Stomach (tissue), 9 donors: Measurements from ENCODE around the gene SPATS2. TPM values are rescaled to one million over a fixed set of nuclear protein-coding genes. Genes with fewer than 3 reads are reported as not detected.

ENCODE experiments used
- DNase-seq, 2 donors: peaks; one replicate each; pipeline versions ENCODE4 v3.0.0 to v3.0.0-alpha.2; 2013 to 2019
- H3K27ac ChIP-seq, 5 donors: fragments of 200-600 bp in 4 of 5; sonication (generic) in 4 of 5; one replicate each; pipeline ENCODE4 v1.5.1; 2013 to 2019; ENCODE audit warnings: mild to moderate bottlenecking in 1 of 5, moderate library complexity in 1 of 5
- H3K27me3 ChIP-seq, 3 donors: fragments of 200-600 bp; sonication (generic); one replicate each; pipeline ENCODE4 v1.5.1; 2017 to 2019; ENCODE audit warnings: mixed run types in 1 of 3
- H3K36me3 ChIP-seq, 4 donors: fragments of 200-600 bp; sonication (generic); 1 replicate in 3 of 4; 2 replicates in 1 of 4; pipeline ENCODE4 v1.5.1; 2016 to 2019
- H3K4me1 ChIP-seq, 4 donors: fragments of 200-600 bp; sonication (generic); one replicate each; pipeline ENCODE4 v1.5.1; 2016 to 2019
- H3K4me3 ChIP-seq, 4 donors: fragments of 200-600 bp; sonication (generic) in 3 of 4; one replicate each; pipeline ENCODE4 v1.5.1; 2016 to 2019; ENCODE audit warnings: mild to moderate bottlenecking in 1 of 4
- H3K9me3 ChIP-seq, 4 donors: fragments of 200-600 bp; sonication (generic); one replicate each; pipeline ENCODE4 v1.5.1; 2016 to 2019
- CTCF ChIP-seq, 7 experiments: fragments of 450-650 bp in 4 of 7; fragments of 200-600 bp in 3 of 7; sonication (generic) in 3 of 7; IDR thresholded peaks; one replicate each; pipeline ENCODE4 v1.5.1; 2016 to 2019; ENCODE audit warnings: antibody characterized with exemption in 7 of 7, control low read depth in 2 of 7, mild to moderate bottlenecking in 1 of 7
- EP300 ChIP-seq: sonication (generic); formaldehyde crosslinking; IDR thresholded peaks from one replicate; pipeline ENCODE4 v1.6.1; 2017; ENCODE audit warnings: antibody characterized with exemption
- POLR2A ChIP-seq, 4 donors: fragments of 450-650 bp; IDR thresholded peaks; one replicate each; pipeline ENCODE4 v1.6.1; 2016; ENCODE audit warnings: antibody characterized with exemption in 4 of 4, control low read depth in 2 of 4, mild to moderate bottlenecking in 1 of 4, moderate library complexity in 1 of 4
- POLR2AphosphoS5 ChIP-seq, 3 donors: sonication (generic); formaldehyde crosslinking; IDR thresholded peaks; one replicate each; pipeline ENCODE4 v1.6.1; 2016; ENCODE audit warnings: antibody characterized with exemption in 3 of 3
- WGBS, 5 donors: extraction: QIAGEN DNeasy Blood & Tissue Kit in 3 of 5; methylation state at CpG; one replicate each; pipeline versions ENCODE4 v1.1.5 to v1.1.7; 2013 to 2018; 5-methylcytosine and 5-hydroxymethylcytosine counted together
- intact Hi-C: fragments of 100-400 bp; cut with DNase I; formaldehyde crosslinking; loops from one replicate; pipeline ENCODE4 v1.15.1; 2023; ENCODE audit warnings: low total_unique reads
- polyA plus RNA-seq, 3 donors: library from polyadenylated mRNA; stranded (reverse); fragments of 200-250 nt; gene quantifications; one replicate each; pipeline ENCODE4 v1.2.3, GENCODE V29; 2013
- total RNA-seq, 5 donors: library from RNA; depleted of rRNA; stranded (reverse); fragments of >200 nt; gene quantifications; one replicate each; pipeline versions ENCODE4 v1.1.0 to v1.2.3, GENCODE V29; 2014 to 2016
- donor health status: healthy with polysubstance abuse.
- donor health status: Bipolar disorder and iron deficiency.
- donor health status: healthy.

The SPATS2 gene
- total and polyA plus RNA-seq, 8 donors: 8.0 to 194 (median 17.8) TPM

- intact Hi-C loops: no loop called here
- WGBS, 5 donors: 36 to 75% (median 44%) methylated on average over 3 of the region's 3 CpGs
- peak overlapping the region in 1 of 5 donors; percentile 1 for H3K27ac ChIP-seq
These were observed 84.4 kb downstream of the SPATS2 start for GRCh38 chr12:49451468-49452259.

GRCh38 chr12:49455501-49455900 lies 88.2 kb downstream of the SPATS2 start:
- no peaks in the 10 kb centered on the region for H3K9me3 ChIP-seq
- DNase-seq: no peak

More at GRCh38 chr12:49451468-49452259, 84.4 kb downstream of the SPATS2 start:
- no peak overlapping the region for H3K4me3 ChIP-seq
- DNase-seq: no peak
- no peaks in the 10 kb centered on the region for H3K9me3 ChIP-seq
- peaks cover 0 to 11% (median 5%) of the 10 kb centered on the region in 4 donors for H3K4me1 ChIP-seq
- H3K27me3 ChIP-seq: no peaks in the 10 kb centered on the region
- H3K36me3 ChIP-seq: peaks cover 0 to 5% (median 0%) of the 10 kb centered on the region in 4 donors
- TF ChIP-seq EP300 (no peak), CTCF (IDR thresholded peaks at IDR 0.05) (no peak), POLR2AphosphoS5 (IDR thresholded peaks at IDR 0.05) (no peak), POLR2A (IDR thresholded peaks at IDR 0.05) (no peak)

GRCh38 chr12:49456131-49456679 lies 88.9 kb downstream of the SPATS2 start:
- Histone ChIP-seq H3K4me1 (peaks cover 3 to 21% (median 15%) of the 10 kb centered on the region in 4 donors), H3K36me3 (no peaks in the 10 kb centered on the region), H3K27me3 (no peaks in the 10 kb centered on the region), H3K9me3 (no peaks in the 10 kb centered on the region), H3K27ac (peak overlapping the region in 1 of 5 donors; percentile 9), H3K4me3 (no peak overlapping the region)
- 60 to 93% (median 74%) methylated on average over 2 of the region's 2 CpGs for WGBS, 5 donors
- no peak for DNase-seq
- TF ChIP-seq EP300: no peak
- TF ChIP-seq CTCF (IDR thresholded peaks at IDR 0.05): no peak
- no peak for TF ChIP-seq POLR2AphosphoS5 (IDR thresholded peaks at IDR 0.05)
- no peak for TF ChIP-seq POLR2A (IDR thresholded peaks at IDR 0.05)
- intact Hi-C loops: no loop called here

More at GRCh38 chr12:49455501-49455900, 88.2 kb downstream of the SPATS2 start:
- intact Hi-C loops: no loop called here
- H3K27me3 ChIP-seq: no peaks in the 10 kb centered on the region
- H3K36me3 ChIP-seq: no peaks in the 10 kb centered on the region
- no peak for TF ChIP-seq CTCF (IDR thresholded peaks at IDR 0.05)
- no peak for TF ChIP-seq EP300
- TF ChIP-seq POLR2A (IDR thresholded peaks at IDR 0.05): no peak
- TF ChIP-seq POLR2AphosphoS5 (IDR thresholded peaks at IDR 0.05): no peak
- no peak overlapping the region for H3K27ac ChIP-seq
- WGBS, 5 donors: 92 to 97% (median 95%) methylated on average over 6 of the region's 6 CpGs
- peaks cover 0 to 15% (median 9%) of the 10 kb centered on the region in 4 donors for H3K4me1 ChIP-seq
- H3K4me3 ChIP-seq: no peak overlapping the region

DNA sequence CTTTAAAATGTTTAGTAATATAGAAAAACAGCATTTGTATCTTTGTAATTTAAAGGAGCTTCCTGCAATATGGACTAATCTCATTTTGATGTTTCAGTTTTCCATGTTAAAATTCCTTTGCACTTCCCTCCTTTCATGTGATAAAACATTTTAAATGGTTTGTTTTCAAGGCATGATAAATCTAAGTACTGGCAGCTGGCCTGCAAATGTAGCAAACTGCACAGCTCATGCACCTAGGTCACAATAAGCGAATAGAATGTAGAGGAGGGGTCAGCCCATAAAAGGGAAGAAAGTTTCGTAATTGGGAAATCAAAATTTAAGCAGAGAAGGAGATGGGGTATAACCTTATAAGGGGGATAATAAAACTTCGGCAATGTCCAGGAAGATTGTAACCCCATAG lies 91.6 kb downstream of the SPATS2 start:
- Histone ChIP-seq H3K36me3 (peaks cover 0 to 5% (median 2%) of the 10 kb centered on the region in 4 donors), H3K9me3 (no peaks in the 10 kb centered on the region), H3K4me1 (peaks cover 7 to 33% (median 22%) of the 10 kb centered on the region in 4 donors), H3K27ac (no peak overlapping the region), H3K27me3 (no peaks in the 10 kb centered on the region), H3K4me3 (no peak overlapping the region)
- WGBS, 5 donors: 74 to 91% (median 83%) methylated on average over 3 of the region's 3 CpGs
- no peak for TF ChIP-seq POLR2AphosphoS5 (IDR thresholded peaks at IDR 0.05)
- TF ChIP-seq EP300: no peak
- TF ChIP-seq POLR2A (IDR thresholded peaks at IDR 0.05): no peak
- TF ChIP-seq CTCF (IDR thresholded peaks at IDR 0.05): no peak
- no peak for DNase-seq
- intact Hi-C loops: no loop called here
